DND-41 (cell line): ENCODE results near the gene SERINC2.

Experiments
- ATAC-seq: fragments of 200-7000 bp; cut with Tn5 transposase; 3 replicates; pipeline ENCODE4 v1.9.1; 2021; ENCODE audit warnings: low read depth; ENCODE audit not compliant: insufficient read depth
- DNase-seq: peaks from one replicate; pipeline ENCODE4 v3.0.0-alpha.2; 2020
- H2AFZ ChIP-seq: 2 replicates; pipeline ENCODE4 v1.6.0; 2012; ENCODE audit warnings: low read depth, low read length
- H3K27ac ChIP-seq: 2 replicates; pipeline ENCODE4 v1.5.1; 2012; ENCODE audit warnings: low read length, inconsistent platforms
- H3K27me3 ChIP-seq: fragments of 200-600 bp; sonication (generic); 2 replicates; pipeline ENCODE4 v1.6.0; 2012; ENCODE audit warnings: low read length, mild to moderate bottlenecking, inconsistent platforms; ENCODE audit not compliant: insufficient read depth, poor library complexity
- H3K36me3 ChIP-seq: 2 replicates; pipeline ENCODE4 v1.5.1; 2012; ENCODE audit warnings: low read length, inconsistent platforms; ENCODE audit not compliant: insufficient read depth
- H3K4me1 ChIP-seq: 2 replicates; pipeline ENCODE4 v1.5.1; 2012; ENCODE audit warnings: mild to moderate bottlenecking, low read length; ENCODE audit not compliant: insufficient read depth
- H3K4me2 ChIP-seq: 2 replicates; pipeline ENCODE4 v1.6.0; 2012; ENCODE audit warnings: mild to moderate bottlenecking, moderate library complexity, low read length, inconsistent platforms; ENCODE audit not compliant: insufficient read depth
- H3K4me3 ChIP-seq, 2 experiments: fragments of 200-600 bp in 1 of 2; shearing (Covaris generic) in 1 of 2; 2 replicates each; pipeline ENCODE4 v1.5.1; 2012 to 2016; ENCODE audit warnings: inconsistent platforms in 2 of 2, low read length in 2 of 2, mild to moderate bottlenecking in 2 of 2, low read depth in 1 of 2, moderate library complexity in 1 of 2
- H3K79me2 ChIP-seq: 2 replicates; pipeline ENCODE4 v1.6.0; 2012; ENCODE audit warnings: low read length, inconsistent platforms; ENCODE audit not compliant: insufficient read depth
- H3K9ac ChIP-seq: 2 replicates; pipeline ENCODE4 v1.6.0; 2012; ENCODE audit warnings: low read depth, mild to moderate bottlenecking, inconsistent platforms, low read length, moderate library complexity
- H3K9me3 ChIP-seq: 2 replicates; pipeline ENCODE4 v1.5.1; 2012; ENCODE audit warnings: low read length, moderate library complexity, mild to moderate bottlenecking, inconsistent platforms; ENCODE audit not compliant: insufficient read depth, severe bottlenecking
- H4K20me1 ChIP-seq: 2 replicates; pipeline ENCODE4 v1.6.0; 2012; ENCODE audit warnings: low read length; ENCODE audit not compliant: insufficient read depth
- EZH2 ChIP-seq: IDR thresholded peaks from 3 replicates; pipeline ENCODE4 v1.6.1; 2012; ENCODE audit warnings: borderline replicate concordance, low read depth, mild to moderate bottlenecking, moderate library complexity, low read length, inconsistent platforms; ENCODE audit not compliant: severe bottlenecking
- TF ChIP-seq, protein P1 (sequence below): IDR thresholded peaks from 2 replicates; pipeline ENCODE4 v1.5.1; 2012; ENCODE audit warnings: borderline replicate concordance, low read length, moderate library complexity, mild to moderate bottlenecking; ENCODE audit not compliant: poor library complexity, severe bottlenecking; ENCODE audit errors: extremely low read depth

SERINC2 gene

DNA sequence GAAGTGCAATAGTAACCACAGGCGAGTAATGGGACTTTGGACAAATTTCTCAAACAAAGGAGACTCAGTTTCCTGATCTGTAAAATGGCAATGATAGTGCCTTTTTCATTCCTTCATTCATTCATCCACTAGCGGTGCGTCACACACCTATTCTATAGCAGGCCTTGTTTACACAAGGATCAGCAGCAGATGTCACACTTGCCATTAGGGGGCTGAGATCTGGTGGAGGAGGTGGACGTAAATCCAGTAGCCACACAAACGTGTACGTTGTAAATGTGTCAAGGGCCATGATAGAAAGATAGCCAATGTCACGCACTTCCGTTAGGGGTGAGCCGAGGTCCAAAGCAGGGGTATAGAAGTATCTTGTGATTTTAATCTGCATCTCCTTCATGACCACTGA lies 34.2 kb downstream of the SERINC2 start:
- Histone ChIP-seq H3K27ac (no peak overlapping the region), H4K20me1 (no peaks in the 10 kb centered on the region), H3K4me2 (no peak overlapping the region), H2AFZ (no peak overlapping the region), H3K4me1 (0 out of 2 replicates have a peak, but pooled peaks cover 5% of the 10 kb centered on the region), H3K9ac (no peak overlapping the region), H3K79me2 (no peaks in the 10 kb centered on the region), H3K36me3 (no peaks in the 10 kb centered on the region), H3K27me3 (no peaks in the 10 kb centered on the region), H3K9me3 (peaks cover 11% of the 10 kb centered on the region), H3K4me3 (no peak overlapping the region)
- ATAC-seq (no peak), DNase-seq (no peak)
- TF ChIP-seq, protein P1, sequence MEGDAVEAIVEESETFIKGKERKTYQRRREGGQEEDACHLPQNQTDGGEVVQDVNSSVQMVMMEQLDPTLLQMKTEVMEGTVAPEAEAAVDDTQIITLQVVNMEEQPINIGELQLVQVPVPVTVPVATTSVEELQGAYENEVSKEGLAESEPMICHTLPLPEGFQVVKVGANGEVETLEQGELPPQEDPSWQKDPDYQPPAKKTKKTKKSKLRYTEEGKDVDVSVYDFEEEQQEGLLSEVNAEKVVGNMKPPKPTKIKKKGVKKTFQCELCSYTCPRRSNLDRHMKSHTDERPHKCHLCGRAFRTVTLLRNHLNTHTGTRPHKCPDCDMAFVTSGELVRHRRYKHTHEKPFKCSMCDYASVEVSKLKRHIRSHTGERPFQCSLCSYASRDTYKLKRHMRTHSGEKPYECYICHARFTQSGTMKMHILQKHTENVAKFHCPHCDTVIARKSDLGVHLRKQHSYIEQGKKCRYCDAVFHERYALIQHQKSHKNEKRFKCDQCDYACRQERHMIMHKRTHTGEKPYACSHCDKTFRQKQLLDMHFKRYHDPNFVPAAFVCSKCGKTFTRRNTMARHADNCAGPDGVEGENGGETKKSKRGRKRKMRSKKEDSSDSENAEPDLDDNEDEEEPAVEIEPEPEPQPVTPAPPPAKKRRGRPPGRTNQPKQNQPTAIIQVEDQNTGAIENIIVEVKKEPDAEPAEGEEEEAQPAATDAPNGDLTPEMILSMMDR, result peak; percentile 10
- TF ChIP-seq EZH2, result no peak

DNA sequence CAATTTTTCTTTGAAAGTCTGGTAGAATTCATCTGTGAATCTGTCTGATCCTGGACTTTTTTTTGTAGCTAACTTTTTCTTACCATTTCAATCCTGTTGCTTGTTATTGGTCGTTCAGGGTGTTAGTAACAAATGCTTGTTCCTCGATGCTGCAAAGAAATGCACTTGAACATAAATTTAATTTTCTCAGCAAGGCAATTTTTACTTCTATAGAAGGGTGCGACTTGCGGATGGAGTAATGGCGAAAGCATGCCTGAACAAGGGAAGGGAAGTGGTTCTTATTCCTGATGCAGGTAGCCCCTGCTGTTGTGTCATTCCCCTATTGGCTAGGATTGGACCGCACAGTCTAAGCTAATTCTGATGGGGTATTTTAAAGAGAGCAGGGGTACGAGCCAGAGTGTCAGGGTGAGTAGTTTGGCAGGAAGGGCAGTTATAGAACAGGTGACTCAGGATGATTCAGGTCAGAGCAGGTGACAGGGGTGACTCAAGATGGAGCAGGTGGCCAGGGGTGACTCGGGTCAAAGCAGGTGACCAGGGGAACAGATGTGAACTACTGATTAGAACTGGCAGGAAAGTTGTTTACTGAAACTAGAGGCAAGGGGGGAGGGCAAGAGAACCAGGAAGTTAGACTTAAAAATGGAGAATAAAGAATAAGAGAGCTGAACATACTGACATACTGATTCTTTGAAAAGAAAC lies 40.5 kb downstream of the SERINC2 start:
- Histone ChIP-seq H3K27me3 (no peaks in the 10 kb centered on the region), H3K4me1 (no peaks in the 10 kb centered on the region), H3K36me3 (no peaks in the 10 kb centered on the region), H3K79me2 (no peaks in the 10 kb centered on the region), H4K20me1 (no peaks in the 10 kb centered on the region), H3K27ac (no peak overlapping the region), H3K4me3 (no peak overlapping the region), H3K9me3 (peaks cover 47% of the 10 kb centered on the region), H2AFZ (no peak overlapping the region), H3K9ac (no peak overlapping the region), H3K4me2 (no peak overlapping the region)
- no peak for TF ChIP-seq EZH2
- TF ChIP-seq, protein P1, result no peak
- DNase-seq, result no peak
- no peak for ATAC-seq

DNA sequence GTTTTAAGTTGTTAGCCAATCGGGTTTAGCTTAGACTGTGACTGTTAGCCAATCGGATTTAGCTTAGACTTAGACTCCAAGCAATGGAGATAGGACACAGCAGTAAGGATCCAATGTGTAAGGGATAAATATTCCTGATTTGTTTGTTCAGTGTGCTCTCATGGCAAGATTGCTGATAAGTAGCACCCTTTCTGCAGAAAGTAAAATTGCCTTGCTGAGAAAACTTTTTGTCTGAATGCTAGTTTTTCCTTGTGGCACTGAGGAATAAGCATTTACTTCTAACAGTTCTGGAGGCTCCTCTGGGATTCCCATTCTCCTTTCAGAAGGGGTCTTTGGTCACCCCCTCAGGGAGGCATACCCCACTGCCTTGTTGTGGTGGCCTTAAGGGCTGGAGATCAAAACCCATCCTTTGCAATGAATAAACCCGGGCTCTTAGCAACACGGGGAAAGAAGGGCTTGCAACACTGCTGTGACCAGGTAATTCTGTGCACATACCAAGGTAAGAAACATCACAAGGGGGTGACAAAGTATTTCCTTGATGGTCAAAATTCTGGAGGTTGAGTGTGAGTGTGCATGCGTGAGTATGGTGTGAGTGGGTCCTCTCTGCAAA lies 45.4 kb downstream of the SERINC2 start:
- TF ChIP-seq EZH2, result no peak
- TF ChIP-seq, protein P1, result no peak
- peaks cover 71% of the 10 kb centered on the region for H3K9me3 ChIP-seq
- H3K9ac ChIP-seq, result no peak overlapping the region
- ATAC-seq (no peak), DNase-seq (no peak)
- H4K20me1 ChIP-seq, result no peaks in the 10 kb centered on the region
- H2AFZ ChIP-seq, result no peak overlapping the region
- no peaks in the 10 kb centered on the region for H3K4me1 ChIP-seq
- H3K27me3 ChIP-seq, result no peaks in the 10 kb centered on the region
- H3K27ac ChIP-seq, result no peak overlapping the region
- H3K36me3 ChIP-seq, result no peaks in the 10 kb centered on the region
- no peak overlapping the region for H3K4me2 ChIP-seq
- no peaks in the 10 kb centered on the region for H3K79me2 ChIP-seq
- no peak overlapping the region for H3K4me3 ChIP-seq

DNA sequence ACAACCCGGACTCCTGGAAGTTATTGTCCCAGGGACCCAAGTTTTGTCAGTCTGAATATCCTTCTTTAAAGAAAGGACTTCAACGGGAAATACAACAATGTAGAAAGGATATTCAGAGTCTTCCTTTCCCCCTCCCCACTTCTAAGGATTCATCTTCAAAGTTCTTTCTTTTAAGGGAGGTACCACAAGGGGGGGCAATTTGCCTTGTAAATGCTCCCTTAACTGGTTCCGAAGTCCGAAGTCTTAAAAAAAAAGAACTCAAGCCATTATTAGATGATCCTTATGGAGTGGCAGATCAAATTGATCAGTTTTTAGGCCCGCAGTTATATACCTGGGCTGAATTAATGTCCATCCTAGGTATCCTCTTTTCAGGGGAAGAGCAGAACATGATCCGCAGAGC lies 47.0 kb downstream of the SERINC2 start:
- H3K4me1 ChIP-seq, result no peaks in the 10 kb centered on the region
- H3K9ac ChIP-seq, result no peak overlapping the region
- no peaks in the 10 kb centered on the region for H3K36me3 ChIP-seq
- H3K79me2 ChIP-seq, result no peaks in the 10 kb centered on the region
- no peak for ATAC-seq
- peaks cover 67% of the 10 kb centered on the region for H3K9me3 ChIP-seq
- H3K27ac ChIP-seq, result no peak overlapping the region
- H4K20me1 ChIP-seq, result no peaks in the 10 kb centered on the region
- H3K4me2 ChIP-seq, result no peak overlapping the region
- TF ChIP-seq EZH2, result no peak
- TF ChIP-seq, protein P1, result peak; percentile 26
- no peaks in the 10 kb centered on the region for H3K27me3 ChIP-seq
- DNase-seq, result no peak
- no peak overlapping the region for H3K4me3 ChIP-seq
- H2AFZ ChIP-seq, result no peak overlapping the region
